Measurements from ENCODE around the gene MAP3K4. TPM values are rescaled to one million over a fixed set of nuclear protein-coding genes. Genes with fewer than 3 reads are reported as not detected.
"Not testable (repeated sequence)": the region's sequence is repeated elsewhere in the genome, so short reads cannot be mapped to it uniquely, and the experiment has no call there.

The MAP3K4 gene
- total RNA-seq, 1 experiment from 2014 or later, result 10.5 TPM

- peak; percentile 88 for DNase-seq (ENCODE audit: low spot score)
Measured at GRCh38 chr6:160972111-160972510, 19.5 kb upstream of the MAP3K4 start.

- not testable (repeated sequence) for DNase-seq (ENCODE audit: low spot score)
Measured at GRCh38 chr6:160972594-160972993, 19.0 kb upstream of the MAP3K4 start.

- DNase-seq (ENCODE audit: low spot score), result peak; percentile 35
Measured at GRCh38 chr6:160973311-160974250, 18.0 kb upstream of the MAP3K4 start.

GRCh38 chr6:160974304-160974771 lies 17.2 kb upstream of the MAP3K4 start:
- peak; percentile 40 for DNase-seq (ENCODE audit: low spot score)

GRCh38 chr6:160975162-160975561 lies 16.4 kb upstream of the MAP3K4 start:
- DNase-seq (ENCODE audit: low spot score), result no peak

GRCh38 chr6:160975961-160976360 lies 15.6 kb upstream of the MAP3K4 start:
- DNase-seq (ENCODE audit: low spot score), result not testable (repeated sequence)

- no peak for DNase-seq (ENCODE audit: low spot score)
Measured at GRCh38 chr6:160978141-160978901, 13.2 kb upstream of the MAP3K4 start.

- DNase-seq (ENCODE audit: low spot score), result no peak
Measured at GRCh38 chr6:160979061-160979708, 12.4 kb upstream of the MAP3K4 start.

- DNase-seq (ENCODE audit: low spot score), result not testable (repeated sequence)
Measured at GRCh38 chr6:160983377-160983948, 8.1 kb upstream of the MAP3K4 start.

GRCh38 chr6:160986851-160987250 lies 4.7 kb upstream of the MAP3K4 start:
- DNase-seq (ENCODE audit: low spot score), result no peak

GRCh38 chr6:160987265-160987664 lies 4.3 kb upstream of the MAP3K4 start:
- DNase-seq (ENCODE audit: low spot score), result no peak

- no peak for DNase-seq (ENCODE audit: low spot score)
Measured at GRCh38 chr6:160990847-160991405, 643 bp upstream of the MAP3K4 start.

- DNase-seq (ENCODE audit: low spot score), result peak; percentile 43
Measured at GRCh38 chr6:160992061-160992979, 751 bp downstream of the MAP3K4 start.

- DNase-seq (ENCODE audit: low spot score), result no peak
Measured at GRCh38 chr6:160992980-160993314, 1.4 kb downstream of the MAP3K4 start.

GRCh38 chr6:160995271-160995670 lies 3.7 kb downstream of the MAP3K4 start:
- DNase-seq (ENCODE audit: low spot score), result no peak

- DNase-seq (ENCODE audit: low spot score), result no peak
Measured at GRCh38 chr6:160996131-160996601, 4.6 kb downstream of the MAP3K4 start.

GRCh38 chr6:160998217-160998616 lies 6.6 kb downstream of the MAP3K4 start:
- DNase-seq (ENCODE audit: low spot score), result no peak

- DNase-seq (ENCODE audit: low spot score), result no peak
Measured at GRCh38 chr6:160998766-160999165, 7.2 kb downstream of the MAP3K4 start.

GRCh38 chr6:160999516-160999915 lies 7.9 kb downstream of the MAP3K4 start:
- no peak for DNase-seq (ENCODE audit: low spot score)

- no peak for DNase-seq (ENCODE audit: low spot score)
Measured at GRCh38 chr6:161000632-161001031, 9.1 kb downstream of the MAP3K4 start.
